Measurements from ENCODE around the gene GLB1L3. TPM values are rescaled to one million over a fixed set of nuclear protein-coding genes. Genes with fewer than 3 reads are reported as not detected.
A peak's percentile ranks its signal among the peaks of the same experiment; 100 is the strongest.

Gene GLB1L3
- total RNA-seq, 6 experiments from 2014 or later, result not detected

- intact Hi-C loops (cut with DNase I), result no loop called here
- 80% methylated on average over 6 of the region's 12 CpGs for WGBS (ENCODE audit: insufficient coverage, low coverage, low lambda C conversion rate, missing lambda C conversion rate)
- H3K27me3 ChIP-seq, result no peaks in the 10 kb centered on the region
- no peak overlapping the region for H3K27ac ChIP-seq
- H3K4me3 ChIP-seq, result no peak overlapping the region
- ATAC-seq (no peak), DNase-seq (no peak)
- no peaks in the 10 kb centered on the region for H3K36me3 ChIP-seq
- no peaks in the 10 kb centered on the region for H3K9me3 ChIP-seq
- H3K4me1 ChIP-seq, result no peaks in the 10 kb centered on the region
- no peak for TF ChIP-seq CTCF (IDR thresholded peaks at IDR 0.05)
- no peak for TF ChIP-seq POLR2A (IDR thresholded peaks at IDR 0.05)
Observed at GRCh38 chr11:134312223-134312622, 36.0 kb downstream of the GLB1L3 start.

- Histone ChIP-seq H3K36me3 (no peaks in the 10 kb centered on the region), H3K4me1 (no peaks in the 10 kb centered on the region), H3K27me3 (no peaks in the 10 kb centered on the region), H3K4me3 (no peak overlapping the region), H3K27ac (no peak overlapping the region), H3K9me3 (no peaks in the 10 kb centered on the region)
- peak in 1 of 4 donors; percentile 21 for ATAC-seq
- TF ChIP-seq CTCF (IDR thresholded peaks at IDR 0.05) (no peak), POLR2A (IDR thresholded peaks at IDR 0.05) (no peak)
- WGBS (ENCODE audit: insufficient coverage, low coverage, low lambda C conversion rate, missing lambda C conversion rate), result 67% methylated on average over 1 of the region's 5 CpGs
- no peak for DNase-seq
- intact Hi-C loops (cut with DNase I), result no loop called here
Observed at GRCh38 chr11:134312807-134313206, 36.6 kb downstream of the GLB1L3 start.

DNA sequence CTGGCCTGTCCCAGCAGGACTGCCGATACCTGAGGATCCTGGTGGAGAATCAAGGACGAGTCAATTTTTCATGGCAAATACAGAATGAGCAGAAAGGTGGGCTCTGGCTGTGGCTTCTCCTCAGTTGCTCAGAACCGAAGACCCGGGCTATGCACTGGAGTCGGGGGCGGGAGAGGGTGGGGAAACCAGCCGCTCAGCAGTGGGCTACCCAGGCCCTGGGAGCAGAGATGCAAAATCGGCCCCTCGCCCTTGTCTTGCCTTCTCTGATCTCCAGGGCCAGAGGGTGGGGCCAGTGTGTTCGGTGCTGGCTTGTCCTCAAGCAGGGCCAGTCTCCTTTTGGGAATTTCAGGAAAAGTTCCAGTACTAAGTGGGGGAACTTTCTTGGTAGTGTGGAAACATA, 37.2 kb downstream of the GLB1L3 start:
- H3K36me3 ChIP-seq, result no peaks in the 10 kb centered on the region
- DNase-seq (no peak), ATAC-seq (no peak)
- no CpG with 5 or more reads among the region's 10 CpGs for WGBS (ENCODE audit: insufficient coverage, low coverage, low lambda C conversion rate, missing lambda C conversion rate)
- no peaks in the 10 kb centered on the region for H3K9me3 ChIP-seq
- no peak overlapping the region for H3K4me3 ChIP-seq
- intact Hi-C loops (cut with DNase I), result no loop called here
- H3K27me3 ChIP-seq, result no peaks in the 10 kb centered on the region
- no peaks in the 10 kb centered on the region for H3K4me1 ChIP-seq
- no peak overlapping the region for H3K27ac ChIP-seq
- TF ChIP-seq CTCF (IDR thresholded peaks at IDR 0.05) (no peak), POLR2A (IDR thresholded peaks at IDR 0.05) (no peak)

DNA sequence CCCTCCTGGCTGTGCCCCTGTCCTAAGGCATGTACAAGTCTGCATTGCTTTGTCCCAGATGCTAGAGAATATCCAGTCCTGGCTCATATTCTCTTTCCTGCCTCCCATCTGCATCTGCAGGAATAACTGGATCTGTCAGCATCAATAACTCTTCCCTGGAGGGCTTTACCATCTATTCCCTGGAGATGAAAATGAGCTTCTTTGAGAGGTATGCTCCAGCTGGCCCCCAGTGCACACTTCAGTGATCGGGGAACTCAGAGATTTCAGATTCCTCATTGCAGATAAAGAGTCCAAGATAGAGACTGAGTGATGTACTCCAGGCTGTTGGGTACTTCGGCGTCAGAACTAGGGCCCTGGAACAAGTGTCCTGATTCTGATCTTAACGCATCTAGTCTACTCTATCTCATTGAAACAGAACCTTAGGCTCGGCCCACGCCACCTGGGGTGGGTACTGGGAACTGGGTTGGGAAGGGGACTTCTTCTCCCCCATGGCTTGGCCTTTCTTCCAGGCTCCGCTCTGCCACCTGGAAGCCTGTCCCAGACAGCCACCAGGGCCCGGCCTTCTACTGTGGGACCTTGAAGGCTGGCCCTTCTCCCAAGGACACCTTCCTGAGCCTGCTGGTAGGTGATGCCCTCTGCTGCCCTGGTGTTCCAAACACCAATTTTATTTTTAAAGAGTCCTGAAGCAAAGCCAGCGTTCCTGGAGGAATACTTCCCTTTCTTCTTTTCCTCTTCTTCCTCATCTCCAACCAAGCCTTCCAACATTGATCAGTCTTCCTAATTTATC, 37.8 kb downstream of the GLB1L3 start:
- DNase-seq (no peak), ATAC-seq (peak in 2 of 4 donors; percentile 21 to 61)
- 84% methylated on average over 3 of the region's 9 CpGs for WGBS (ENCODE audit: insufficient coverage, low coverage, low lambda C conversion rate, missing lambda C conversion rate)
- intact Hi-C loops (cut with DNase I), result no loop called here
- H3K9me3 ChIP-seq, result no peaks in the 10 kb centered on the region
- no peaks in the 10 kb centered on the region for H3K4me1 ChIP-seq
- H3K27me3 ChIP-seq, result no peaks in the 10 kb centered on the region
- TF ChIP-seq POLR2A (IDR thresholded peaks at IDR 0.05) (no peak), CTCF (IDR thresholded peaks at IDR 0.05) (no peak)
- no peaks in the 10 kb centered on the region for H3K36me3 ChIP-seq
- H3K4me3 ChIP-seq, result no peak overlapping the region
- H3K27ac ChIP-seq, result no peak overlapping the region

Measured in right lobe of liver (tissue), 6 donors.